MCF 10A (cell line): ENCODE results near the gene ANKRD22. TPM values are rescaled to one million over a fixed set of nuclear protein-coding genes. Genes with fewer than 3 reads are reported as not detected.

Experiments used
- BruUV-seq: library from RNA; stranded (reverse); fragments of 400-500 nt; replicated peaks from 2 replicates; lab custom pipeline; 2021; lab: Mats Ljungman, UMichigan
- CTCF ChIA-PET: fragments of 300-600 bp; sonication (Branson Sonifier 250); formaldehyde crosslinking; extraction: SDS; loops from one replicate; lab custom pipeline; 2021; ENCODE audit warnings: antibody characterized with exemption, inconsistent platforms; lab: Yijun Ruan, JAX
- POLR2A ChIA-PET: fragments of 300-600, 350-650 bp; sonication (Branson Sonifier 250); formaldehyde crosslinking; extraction: SDS; loops from one replicate; lab custom pipeline; 2020; ENCODE audit warnings: antibody characterized with exemption, inconsistent platforms; lab: Yijun Ruan, JAX
- DNase-seq: peaks from one replicate; pipeline ENCODE4 v3.0.0-alpha.2; 2018; ENCODE audit not compliant: unreplicated experiment
- H3K27ac Mint-ChIP-seq: one replicate; pipeline ENCODE4 v1.8.0; 2022; ENCODE audit warnings: mild to moderate bottlenecking, low read depth, mixed read lengths; ENCODE audit not compliant: unreplicated experiment
- H3K27me3 Mint-ChIP-seq: one replicate; pipeline ENCODE4 v1.8.0; 2022; ENCODE audit warnings: mixed read lengths; ENCODE audit not compliant: insufficient read depth, unreplicated experiment
- H3K36me3 Mint-ChIP-seq: one replicate; pipeline ENCODE4 v1.8.0; 2022; ENCODE audit warnings: mild to moderate bottlenecking, moderate library complexity, mixed read lengths; ENCODE audit not compliant: insufficient read depth, unreplicated experiment
- H3K4me1 Mint-ChIP-seq: one replicate; pipeline ENCODE4 v1.8.0; 2022; ENCODE audit warnings: mixed read lengths; ENCODE audit not compliant: insufficient read depth, unreplicated experiment
- H3K4me3 Mint-ChIP-seq: one replicate; pipeline ENCODE4 v1.8.0; 2022; ENCODE audit warnings: mild to moderate bottlenecking, moderate library complexity, mixed read lengths; ENCODE audit not compliant: unreplicated experiment
- H3K9me3 Mint-ChIP-seq: one replicate; pipeline ENCODE4 v1.8.0; 2022; ENCODE audit warnings: mixed read lengths; ENCODE audit not compliant: unreplicated experiment
- intact Hi-C: fragments of 100-400 bp; cut with micrococcal nuclease; formaldehyde crosslinking; loops from 2 replicates; pipeline ENCODE4 v1.14.1; 2022
- total RNA-seq: library from RNA; stranded (reverse); gene quantifications from 2 replicates; pipeline ENCODE4 v1.2.3, GENCODE V29; 2022
- TF ChIP-seq, protein P1 (sequence below): fragments of 200-600 bp; IDR thresholded peaks from one replicate; pipeline ENCODE4 v1.8.0; 2022; ENCODE audit warnings: antibody characterized with exemption, mild to moderate bottlenecking; ENCODE audit not compliant: unreplicated experiment

Gene ANKRD22
- total RNA-seq, 1 experiment from 2014 or later, result 0.26 TPM

GRCh38 chr10:88800152-88801125 lies 51.2 kb downstream of the ANKRD22 start:
- ChIA-PET POLR2A (no interaction called here), CTCF (interaction anchor here (0.6 to 1.4 kb wide), 7 partner anchors 8 to 237 kb away, joined by 3 to 4 read pairs (median 3); partner anchors contain the start of gene ANKRD22)
- Mint-ChIP-seq H3K36me3 (no peaks in the 10 kb centered on the region), H3K27me3 (no peaks in the 10 kb centered on the region), H3K27ac (no peak overlapping the region), H3K4me1 (no peaks in the 10 kb centered on the region), H3K9me3 (no peaks in the 10 kb centered on the region), H3K4me3 (no peak overlapping the region)
- no peak for DNase-seq
- intact Hi-C loops, result no loop called here
- TF ChIP-seq, protein P1, sequence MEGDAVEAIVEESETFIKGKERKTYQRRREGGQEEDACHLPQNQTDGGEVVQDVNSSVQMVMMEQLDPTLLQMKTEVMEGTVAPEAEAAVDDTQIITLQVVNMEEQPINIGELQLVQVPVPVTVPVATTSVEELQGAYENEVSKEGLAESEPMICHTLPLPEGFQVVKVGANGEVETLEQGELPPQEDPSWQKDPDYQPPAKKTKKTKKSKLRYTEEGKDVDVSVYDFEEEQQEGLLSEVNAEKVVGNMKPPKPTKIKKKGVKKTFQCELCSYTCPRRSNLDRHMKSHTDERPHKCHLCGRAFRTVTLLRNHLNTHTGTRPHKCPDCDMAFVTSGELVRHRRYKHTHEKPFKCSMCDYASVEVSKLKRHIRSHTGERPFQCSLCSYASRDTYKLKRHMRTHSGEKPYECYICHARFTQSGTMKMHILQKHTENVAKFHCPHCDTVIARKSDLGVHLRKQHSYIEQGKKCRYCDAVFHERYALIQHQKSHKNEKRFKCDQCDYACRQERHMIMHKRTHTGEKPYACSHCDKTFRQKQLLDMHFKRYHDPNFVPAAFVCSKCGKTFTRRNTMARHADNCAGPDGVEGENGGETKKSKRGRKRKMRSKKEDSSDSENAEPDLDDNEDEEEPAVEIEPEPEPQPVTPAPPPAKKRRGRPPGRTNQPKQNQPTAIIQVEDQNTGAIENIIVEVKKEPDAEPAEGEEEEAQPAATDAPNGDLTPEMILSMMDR, result no peak
- no TSS peak for BruUV-seq

GRCh38 chr10:88794731-88795130 lies 56.9 kb downstream of the ANKRD22 start:
- no TSS peak for BruUV-seq
- TF ChIP-seq, protein P1, result no peak
- no peaks in the 10 kb centered on the region for H3K9me3 Mint-ChIP-seq
- no peaks in the 10 kb centered on the region for H3K36me3 Mint-ChIP-seq
- ChIA-PET POLR2A (no interaction called here), CTCF (interaction anchor here (0.7 to 1.1 kb wide), 4 partner anchors 206 to 673 kb away, joined by 3 to 8 read pairs (median 4); no protein-coding TSS in a partner anchor)
- intact Hi-C loops, result loop anchor here (5.0 to 10.0 kb wide), 2 partner anchors 60 to 107 kb away; no protein-coding TSS in a partner anchor
- peak; percentile 40 for DNase-seq
- H3K4me3 Mint-ChIP-seq, result no peak overlapping the region
- no peak overlapping the region for H3K27ac Mint-ChIP-seq
- H3K4me1 Mint-ChIP-seq, result peaks cover 11% of the 10 kb centered on the region
- H3K27me3 Mint-ChIP-seq, result no peaks in the 10 kb centered on the region

- Mint-ChIP-seq H3K9me3 (no peaks in the 10 kb centered on the region), H3K27me3 (no peaks in the 10 kb centered on the region), H3K4me3 (no peak overlapping the region), H3K4me1 (peaks cover 11% of the 10 kb centered on the region), H3K36me3 (no peaks in the 10 kb centered on the region), H3K27ac (no peak overlapping the region)
- intact Hi-C loops, result loop anchor here (5.0 to 10.0 kb wide), 2 partner anchors 59 to 107 kb away; no protein-coding TSS in a partner anchor
- peak; percentile 54 for DNase-seq
- no TSS peak for BruUV-seq
- ChIA-PET CTCF (interaction anchor here (0.6 to 1.1 kb wide), 3 partner anchors 11 to 229 kb away, joined by 3 to 5 read pairs (median 3); no protein-coding TSS in a partner anchor), POLR2A (interaction anchor here (0.6 to 1.4 kb wide), 8 partner anchors 9 to 1129 kb away, joined by 3 to 6 read pairs (median 4); partner anchors contain the start of genes FAS and LIPM)
- TF ChIP-seq, protein P1, result no peak
These were observed 57.8 kb downstream of the ANKRD22 start for GRCh38 chr10:88793712-88794299.
